Calu3 (cell line): ENCODE measurements around the gene DDX31. TPM values are rescaled to one million over a fixed set of nuclear protein-coding genes. Genes with fewer than 3 reads are reported as not detected.

Source experiments
- BruUV-seq: library from RNA; stranded (reverse); fragments of 400-500 nt; replicated peaks from 2 replicates; lab custom pipeline; 2021; lab: Mats Ljungman, UMichigan
- CTCF ChIA-PET: fragments of 300-600 bp; sonication (Branson Sonifier 250); formaldehyde crosslinking; loops from one replicate; lab custom pipeline; 2022; ENCODE audit warnings: antibody characterized with exemption; lab: Charles Lee
- DNase-seq: peaks from one replicate; pipeline ENCODE4 v3.0.0; 2022
- H3K27ac Mint-ChIP-seq: one replicate; pipeline ENCODE4 v1.8.0; 2022; ENCODE audit warnings: mixed read lengths; ENCODE audit not compliant: unreplicated experiment
- H3K27me3 Mint-ChIP-seq: one replicate; pipeline ENCODE4 v1.8.0; 2022; ENCODE audit warnings: mixed read lengths; ENCODE audit not compliant: unreplicated experiment
- H3K36me3 Mint-ChIP-seq: one replicate; pipeline ENCODE4 v1.8.0; 2022; ENCODE audit warnings: mild to moderate bottlenecking, moderate library complexity, mixed read lengths; ENCODE audit not compliant: insufficient read depth, unreplicated experiment
- H3K4me1 Mint-ChIP-seq: one replicate; pipeline ENCODE4 v1.8.0; 2022; ENCODE audit warnings: mild to moderate bottlenecking, low read depth, mixed read lengths; ENCODE audit not compliant: unreplicated experiment
- H3K4me3 Mint-ChIP-seq: one replicate; pipeline ENCODE4 v1.8.0; 2022; ENCODE audit warnings: mild to moderate bottlenecking, low read depth, moderate library complexity, mixed read lengths; ENCODE audit not compliant: unreplicated experiment
- H3K9me3 Mint-ChIP-seq: one replicate; pipeline ENCODE4 v1.8.0; 2022; ENCODE audit warnings: low read depth, mixed read lengths; ENCODE audit not compliant: unreplicated experiment
- intact Hi-C: fragments of 100-400 bp; cut with micrococcal nuclease; formaldehyde crosslinking; loops from one replicate; pipeline ENCODE4 v1.10.0; 2022; ENCODE audit not compliant: unreplicated experiment
- total RNA-seq: library from RNA; stranded (reverse); gene quantifications from 2 replicates; pipeline ENCODE4 v1.2.3, GENCODE V29; 2022
- TF ChIP-seq, protein P1 (sequence below): fragments of 200-600 bp; IDR thresholded peaks from one replicate; pipeline ENCODE4 v1.8.0; 2022; ENCODE audit warnings: antibody characterized with exemption; ENCODE audit not compliant: unreplicated experiment

Gene DDX31
- total RNA-seq, 1 experiment from 2014 or later: 18.4 TPM

GRCh38 chr9:132662152-132662945, 7.4 kb downstream of the DDX31 start:
- H3K4me1 Mint-ChIP-seq: no peaks in the 10 kb centered on the region
- intact Hi-C loops: no loop called here
- no TSS peak for BruUV-seq
- CTCF ChIA-PET: no interaction called here
- no peak overlapping the region for H3K4me3 Mint-ChIP-seq
- H3K27ac Mint-ChIP-seq: no peak overlapping the region
- TF ChIP-seq, protein P1, sequence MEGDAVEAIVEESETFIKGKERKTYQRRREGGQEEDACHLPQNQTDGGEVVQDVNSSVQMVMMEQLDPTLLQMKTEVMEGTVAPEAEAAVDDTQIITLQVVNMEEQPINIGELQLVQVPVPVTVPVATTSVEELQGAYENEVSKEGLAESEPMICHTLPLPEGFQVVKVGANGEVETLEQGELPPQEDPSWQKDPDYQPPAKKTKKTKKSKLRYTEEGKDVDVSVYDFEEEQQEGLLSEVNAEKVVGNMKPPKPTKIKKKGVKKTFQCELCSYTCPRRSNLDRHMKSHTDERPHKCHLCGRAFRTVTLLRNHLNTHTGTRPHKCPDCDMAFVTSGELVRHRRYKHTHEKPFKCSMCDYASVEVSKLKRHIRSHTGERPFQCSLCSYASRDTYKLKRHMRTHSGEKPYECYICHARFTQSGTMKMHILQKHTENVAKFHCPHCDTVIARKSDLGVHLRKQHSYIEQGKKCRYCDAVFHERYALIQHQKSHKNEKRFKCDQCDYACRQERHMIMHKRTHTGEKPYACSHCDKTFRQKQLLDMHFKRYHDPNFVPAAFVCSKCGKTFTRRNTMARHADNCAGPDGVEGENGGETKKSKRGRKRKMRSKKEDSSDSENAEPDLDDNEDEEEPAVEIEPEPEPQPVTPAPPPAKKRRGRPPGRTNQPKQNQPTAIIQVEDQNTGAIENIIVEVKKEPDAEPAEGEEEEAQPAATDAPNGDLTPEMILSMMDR: no peak
- no peaks in the 10 kb centered on the region for H3K9me3 Mint-ChIP-seq
- peaks cover 10% of the 10 kb centered on the region for H3K36me3 Mint-ChIP-seq
- no peak for DNase-seq
- no peaks in the 10 kb centered on the region for H3K27me3 Mint-ChIP-seq

DNA sequence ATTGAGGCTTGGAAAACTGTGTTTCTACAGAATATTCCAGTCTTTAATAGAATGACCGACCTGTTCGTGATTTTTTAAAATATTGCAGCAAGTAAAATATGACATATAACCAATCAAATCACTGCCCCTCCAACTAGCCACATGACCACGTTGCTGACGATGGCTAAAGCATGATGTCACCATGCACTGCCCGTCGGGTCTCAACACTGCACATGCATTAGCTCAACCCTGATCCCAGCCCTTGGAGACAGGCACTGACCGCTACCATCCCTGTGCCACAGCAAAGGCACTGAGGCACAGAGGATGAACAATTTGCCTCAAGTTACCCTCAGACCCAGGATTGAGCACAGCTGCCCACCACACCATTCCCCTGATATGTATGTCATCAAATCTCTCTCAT, 13.5 kb downstream of the DDX31 start:
- no peaks in the 10 kb centered on the region for H3K36me3 Mint-ChIP-seq
- intact Hi-C loops: no loop called here
- H3K27me3 Mint-ChIP-seq: no peaks in the 10 kb centered on the region
- H3K4me3 Mint-ChIP-seq: no peak overlapping the region
- BruUV-seq: no TSS peak
- no peak for DNase-seq
- no peaks in the 10 kb centered on the region for H3K4me1 Mint-ChIP-seq
- no peaks in the 10 kb centered on the region for H3K9me3 Mint-ChIP-seq
- TF ChIP-seq, protein P1: no peak
- CTCF ChIA-PET: interaction anchor here (0.6 kb wide), 1 partner anchor 937 kb away, joined by 3 read pairs; no protein-coding TSS in a partner anchor
- no peak overlapping the region for H3K27ac Mint-ChIP-seq

GRCh38 chr9:132651259-132651658, 18.5 kb downstream of the DDX31 start:
- no peak overlapping the region for H3K4me3 Mint-ChIP-seq
- no peaks in the 10 kb centered on the region for H3K27me3 Mint-ChIP-seq
- peaks cover 11% of the 10 kb centered on the region for H3K36me3 Mint-ChIP-seq
- TF ChIP-seq, protein P1: no peak
- DNase-seq: peak; percentile 22
- H3K9me3 Mint-ChIP-seq: no peaks in the 10 kb centered on the region
- CTCF ChIA-PET: no interaction called here
- no peak overlapping the region for H3K27ac Mint-ChIP-seq
- no peaks in the 10 kb centered on the region for H3K4me1 Mint-ChIP-seq
- intact Hi-C loops: loop anchor here (1.0 kb wide), 1 partner anchor 240 kb away; no protein-coding TSS in a partner anchor
- no TSS peak for BruUV-seq

- no peaks in the 10 kb centered on the region for H3K4me1 Mint-ChIP-seq
- H3K27me3 Mint-ChIP-seq: no peaks in the 10 kb centered on the region
- H3K27ac Mint-ChIP-seq: no peak overlapping the region
- peaks cover 23% of the 10 kb centered on the region for H3K36me3 Mint-ChIP-seq
- intact Hi-C loops: no loop called here
- H3K4me3 Mint-ChIP-seq: no peak overlapping the region
- DNase-seq: no peak
- no peaks in the 10 kb centered on the region for H3K9me3 Mint-ChIP-seq
- CTCF ChIA-PET: no interaction called here
- TF ChIP-seq, protein P1: no peak
- BruUV-seq: no TSS peak
Observed at GRCh38 chr9:132648685-132649084, 21.1 kb downstream of the DDX31 start.
